NCI-H2107 treated with DMSO at 0.1 percent for 48 hours (cell line): ENCODE results near the gene MYRFL.

Experiments
- DNase-seq: peaks from one replicate; lab custom pipeline; 2025; ENCODE audit not compliant: unreplicated experiment; lab: John Stamatoyannopoulos, UW

The MYRFL gene

DNA sequence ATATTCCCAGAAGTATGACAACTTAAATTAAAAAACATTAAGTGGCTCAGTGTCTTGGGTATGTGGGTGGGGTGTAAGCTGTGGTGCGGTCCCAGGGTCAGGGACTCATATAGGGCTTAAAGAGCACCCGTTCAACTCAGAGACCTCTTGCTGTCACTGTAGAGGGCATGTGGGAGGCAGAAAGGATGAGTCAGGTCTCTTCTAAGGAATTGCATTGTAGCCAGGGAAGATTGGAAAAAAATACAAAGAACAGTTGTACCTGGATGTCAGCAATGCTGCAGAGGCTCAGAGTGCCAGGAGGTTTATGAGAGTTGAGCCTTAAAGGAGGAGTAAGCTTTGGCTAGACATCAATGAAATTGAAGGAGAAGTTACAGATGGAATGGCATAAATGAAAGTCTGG, 104.1 kb downstream of the MYRFL start:
- no peak for DNase-seq

DNA sequence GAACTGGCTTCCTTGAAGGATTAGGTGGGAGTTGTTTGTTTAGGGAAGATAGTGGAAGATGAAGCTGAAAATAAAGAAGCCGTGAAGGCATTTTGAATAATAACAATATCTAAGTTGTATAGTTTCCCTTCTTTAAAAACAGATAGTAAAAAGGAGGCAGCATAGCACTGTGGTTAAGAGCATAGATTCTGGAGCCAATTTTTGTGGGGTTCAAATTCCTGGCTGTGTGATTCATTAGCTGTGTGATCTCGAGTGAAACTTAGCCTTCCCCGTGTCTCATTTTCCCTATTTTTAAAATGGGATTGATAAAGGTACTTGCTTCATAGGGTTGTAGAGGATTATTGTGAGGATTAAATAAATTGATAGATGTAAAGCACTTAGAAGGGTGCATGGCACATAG, 104.5 kb downstream of the MYRFL start:
- no peak for DNase-seq

- no peak for DNase-seq
These were observed 106.5 kb downstream of the MYRFL start for GRCh38 chr12:69931569-69931968.

DNA sequence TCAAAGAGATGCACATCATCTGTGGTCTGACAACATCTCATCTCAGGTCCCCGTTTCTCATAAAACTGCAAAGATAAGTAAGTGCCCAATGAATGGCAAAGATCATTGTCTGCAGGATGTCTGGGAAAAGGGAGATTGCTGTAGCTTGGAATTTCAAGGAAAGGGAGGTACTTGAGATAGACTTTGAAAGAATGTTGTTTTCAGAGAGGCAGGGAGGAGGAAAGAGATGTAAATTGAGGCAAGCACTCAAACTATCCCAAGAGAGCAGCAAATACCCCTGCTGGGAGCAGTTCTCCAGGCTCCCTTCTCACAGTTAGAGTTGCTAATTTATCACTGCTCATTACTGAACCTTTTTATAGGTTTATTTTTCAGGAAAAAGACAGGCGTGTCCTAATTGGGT, 107.1 kb downstream of the MYRFL start:
- DNase-seq = no peak

GRCh38 chr12:69932676-69933552, 107.9 kb downstream of the MYRFL start:
- DNase-seq = no peak

- DNase-seq = no peak
These were observed 109.0 kb downstream of the MYRFL start for GRCh38 chr12:69934011-69934410.

- DNase-seq = no peak
These were observed 110.6 kb downstream of the MYRFL start for GRCh38 chr12:69935651-69936100.

GRCh38 chr12:69936214-69936731, 111.2 kb downstream of the MYRFL start:
- DNase-seq = no peak

GRCh38 chr12:69936766-69937165, 111.7 kb downstream of the MYRFL start:
- DNase-seq = no peak

DNA sequence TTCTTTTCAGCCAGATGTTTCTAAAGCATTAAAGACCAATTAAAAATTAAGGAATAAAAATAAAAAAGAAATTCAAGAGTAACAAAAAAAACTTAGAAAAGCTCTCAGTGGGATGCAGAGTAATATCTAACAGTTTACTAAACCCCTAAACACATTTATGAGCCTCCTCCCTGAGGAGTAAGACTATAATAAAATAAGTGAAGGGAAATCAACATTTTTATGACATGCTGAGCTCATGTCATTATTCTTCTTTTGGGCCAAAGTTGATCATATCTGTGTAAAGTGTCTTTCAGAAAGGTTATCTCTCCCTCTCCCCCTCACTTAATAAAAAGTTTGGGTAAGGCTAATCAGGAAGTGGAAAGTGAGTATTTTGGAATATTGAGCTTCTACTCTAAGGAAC, 122.1 kb downstream of the MYRFL start:
- DNase-seq = no peak

DNA sequence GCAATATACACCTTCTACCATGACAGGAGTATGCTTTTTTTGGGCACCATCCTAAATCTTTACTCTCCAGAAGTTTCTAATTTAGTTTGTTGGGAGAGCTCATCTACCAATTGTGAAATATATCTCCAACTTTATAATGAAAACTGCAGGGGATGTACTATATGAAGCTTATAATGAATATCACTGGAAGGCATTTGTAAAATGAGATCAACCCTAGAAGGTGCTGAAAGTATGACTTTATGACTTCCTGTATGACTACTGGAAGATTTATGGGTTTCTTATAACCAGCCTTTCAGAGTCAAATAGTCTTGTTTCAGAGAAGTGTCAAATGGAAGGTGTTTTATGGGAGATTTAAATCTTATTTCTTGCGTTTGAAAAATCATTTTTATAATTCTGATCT, 122.9 kb downstream of the MYRFL start:
- no peak for DNase-seq

- no peak for DNase-seq
These were observed 123.8 kb downstream of the MYRFL start for GRCh38 chr12:69948851-69949250.

DNA sequence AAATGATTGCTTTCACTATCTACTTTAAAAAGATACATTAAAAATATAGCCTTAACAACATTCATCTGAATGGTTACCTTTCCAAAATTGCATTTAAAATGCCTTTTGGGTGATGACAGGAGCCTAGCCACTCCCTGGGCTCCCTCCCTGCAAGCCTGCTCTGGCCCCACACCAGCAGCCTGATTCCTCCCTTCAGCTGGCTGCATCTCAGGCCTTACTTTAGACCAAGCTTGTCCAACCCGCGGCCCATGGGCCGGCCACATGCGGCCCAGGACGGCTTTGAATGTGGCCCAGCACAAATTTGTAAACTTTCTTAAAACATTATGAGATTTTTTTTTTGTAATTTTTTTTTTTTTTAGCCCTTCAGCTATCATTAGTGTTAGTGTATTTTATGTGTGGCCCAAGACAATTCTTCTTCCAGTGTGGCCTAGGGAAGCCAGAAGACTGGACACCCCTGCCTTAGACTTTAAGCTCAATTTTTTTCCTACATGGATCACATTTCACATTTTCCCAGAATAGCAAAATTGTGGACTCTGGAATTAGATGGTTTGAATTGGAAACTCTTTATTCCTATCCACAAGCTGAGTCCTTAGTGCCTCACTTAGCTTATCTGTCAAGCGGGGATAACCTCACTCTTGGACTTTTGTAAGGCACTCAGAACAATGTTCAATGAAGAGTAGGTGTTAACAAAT, 124.4 kb downstream of the MYRFL start:
- DNase-seq = no peak

DNA sequence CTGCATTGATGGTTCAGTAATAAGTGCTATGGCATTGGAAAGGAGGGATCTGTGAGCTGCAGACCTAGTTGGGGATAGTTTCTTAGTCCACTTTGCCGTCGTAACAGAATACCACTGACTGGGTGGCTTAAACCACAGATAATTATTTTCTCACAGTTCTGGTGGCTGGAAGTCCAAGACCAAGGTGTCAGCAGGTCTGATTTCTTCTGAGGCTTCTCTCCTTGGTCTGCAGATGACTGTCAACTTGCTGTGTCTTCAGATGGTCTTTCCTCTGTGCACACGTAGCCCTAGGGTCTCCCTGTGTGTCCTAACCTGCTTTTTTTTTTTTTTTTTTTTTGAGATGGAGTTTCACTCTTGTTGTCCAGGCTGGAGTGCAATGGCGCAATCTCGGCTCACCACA, 126.1 kb downstream of the MYRFL start:
- no peak for DNase-seq

DNA sequence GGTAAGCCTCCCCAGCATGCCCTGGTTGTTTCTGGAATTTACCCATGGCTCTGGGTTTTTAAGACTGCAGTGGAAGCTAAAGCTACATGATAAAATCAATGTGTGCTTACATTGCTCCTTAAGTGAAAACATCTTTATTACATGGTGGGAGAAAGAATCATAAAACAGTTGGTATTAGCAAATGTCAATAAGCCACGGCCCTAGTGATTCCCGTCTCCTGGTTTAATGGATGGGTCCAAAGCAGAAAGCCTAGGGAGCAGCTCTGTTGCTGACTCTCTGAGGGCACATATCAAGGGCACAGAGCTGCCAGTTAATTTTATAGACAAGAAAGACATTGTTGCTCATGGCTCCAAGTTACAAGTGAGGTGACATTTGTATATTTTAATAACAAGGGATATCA, 127.9 kb downstream of the MYRFL start:
- no peak for DNase-seq

DNA sequence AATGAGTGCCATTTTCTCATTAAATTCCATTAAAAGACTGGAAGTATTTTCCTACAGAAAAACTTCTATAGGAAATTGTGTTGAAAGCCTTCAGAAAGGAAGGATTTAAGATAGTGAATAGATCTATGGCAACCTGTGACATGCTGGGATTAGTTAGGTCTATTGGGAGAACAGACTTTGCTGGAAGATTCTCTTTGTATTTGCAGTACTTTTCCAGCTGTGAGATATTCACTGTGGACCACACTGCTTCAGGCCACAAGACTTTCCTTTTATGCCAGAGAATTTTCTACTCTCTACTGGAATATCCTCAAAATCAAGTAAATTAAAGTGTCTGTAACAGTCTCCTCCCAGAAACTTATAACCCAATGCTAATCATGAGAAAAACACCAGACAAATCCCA, 136.2 kb downstream of the MYRFL start:
- DNase-seq = no peak

DNA sequence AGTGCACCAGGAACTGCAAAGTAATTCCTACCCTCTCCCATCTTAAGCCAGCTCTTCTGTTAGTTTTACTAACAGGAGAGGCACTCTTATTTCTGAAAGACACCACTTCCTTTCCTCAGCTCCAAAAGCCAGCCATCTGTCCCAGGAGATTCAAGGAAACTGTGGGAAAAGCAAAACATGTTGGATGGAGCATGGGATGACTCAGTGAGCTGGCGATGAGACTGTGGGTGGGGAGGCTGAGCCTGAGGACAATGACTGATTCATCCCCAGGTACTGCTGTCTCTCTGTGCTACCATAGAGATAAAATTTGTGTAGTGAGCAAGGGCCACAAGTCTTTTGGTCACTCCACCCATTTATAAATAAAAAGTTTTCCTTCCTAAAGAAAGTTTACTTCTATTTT, 141.4 kb downstream of the MYRFL start:
- DNase-seq = no peak

DNA sequence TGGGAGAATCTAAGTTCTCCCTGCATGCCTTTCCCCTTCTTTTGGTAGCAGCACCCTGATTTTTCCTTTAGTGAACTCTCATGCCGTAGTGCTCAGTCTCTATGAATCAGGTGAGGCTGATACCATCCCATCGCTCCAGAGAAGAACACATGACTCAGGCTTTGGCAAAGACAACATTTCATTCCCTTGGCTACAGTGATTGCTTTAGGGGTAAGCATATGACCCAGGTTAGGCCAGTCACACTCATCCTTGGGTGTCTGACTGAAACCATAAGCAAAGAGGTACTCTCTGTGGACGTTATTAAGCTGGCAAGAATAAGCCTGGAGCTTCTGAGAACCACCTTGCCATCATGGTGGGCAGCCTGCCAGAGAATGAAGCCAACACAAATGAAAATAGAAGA, 141.8 kb downstream of the MYRFL start:
- DNase-seq = no peak

- no peak for DNase-seq
These were observed 144.0 kb downstream of the MYRFL start for GRCh38 chr12:69969011-69969410.

DNA sequence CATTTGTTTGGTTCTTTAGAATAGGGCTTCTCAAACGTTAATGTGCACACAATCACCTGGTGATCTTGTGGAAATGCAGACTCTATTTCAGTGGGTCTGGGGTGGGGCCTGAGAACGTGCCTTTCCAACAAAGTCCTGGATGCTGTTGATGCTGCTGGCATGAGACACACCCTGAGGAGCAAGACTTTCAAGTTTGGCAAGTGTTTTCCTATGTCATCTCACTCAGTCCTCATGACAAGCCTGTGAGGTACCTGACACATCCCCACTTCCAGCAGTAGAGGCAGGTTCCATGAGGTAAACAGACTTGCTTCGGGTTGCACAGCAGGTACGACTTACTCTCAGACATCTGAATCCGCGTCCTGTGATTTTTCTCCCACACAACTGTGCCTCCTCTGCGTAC, 147.1 kb downstream of the MYRFL start:
- no peak for DNase-seq

DNA sequence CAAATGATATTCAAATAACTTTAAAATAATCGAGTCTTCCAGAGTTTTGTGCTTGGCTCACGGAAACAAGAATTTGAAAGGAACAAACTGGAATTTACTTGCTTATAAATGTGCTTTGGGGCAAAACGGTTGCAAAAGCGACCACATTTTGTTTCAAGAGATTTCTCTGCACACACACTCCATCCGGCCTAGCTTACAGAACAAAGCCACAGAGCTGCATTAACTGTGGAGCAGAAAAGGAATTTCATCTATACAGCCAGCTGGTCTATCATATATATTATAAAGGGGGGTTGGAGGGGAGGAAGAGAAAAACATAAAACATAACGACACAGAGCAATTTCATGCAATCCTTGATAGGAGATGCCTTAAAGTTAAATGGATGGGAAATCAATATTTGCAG, 153.0 kb downstream of the MYRFL start:
- DNase-seq = no peak

- no peak for DNase-seq
These were observed 157.0 kb downstream of the MYRFL start for GRCh38 chr12:69981881-69982475.
